ENCODE data around the gene PCDHGB4.
"Not testable (repeated sequence)": the region's sequence is repeated elsewhere in the genome, so short reads cannot be mapped to it uniquely, and the experiment has no call there.

Gene PCDHGB4

DNA sequence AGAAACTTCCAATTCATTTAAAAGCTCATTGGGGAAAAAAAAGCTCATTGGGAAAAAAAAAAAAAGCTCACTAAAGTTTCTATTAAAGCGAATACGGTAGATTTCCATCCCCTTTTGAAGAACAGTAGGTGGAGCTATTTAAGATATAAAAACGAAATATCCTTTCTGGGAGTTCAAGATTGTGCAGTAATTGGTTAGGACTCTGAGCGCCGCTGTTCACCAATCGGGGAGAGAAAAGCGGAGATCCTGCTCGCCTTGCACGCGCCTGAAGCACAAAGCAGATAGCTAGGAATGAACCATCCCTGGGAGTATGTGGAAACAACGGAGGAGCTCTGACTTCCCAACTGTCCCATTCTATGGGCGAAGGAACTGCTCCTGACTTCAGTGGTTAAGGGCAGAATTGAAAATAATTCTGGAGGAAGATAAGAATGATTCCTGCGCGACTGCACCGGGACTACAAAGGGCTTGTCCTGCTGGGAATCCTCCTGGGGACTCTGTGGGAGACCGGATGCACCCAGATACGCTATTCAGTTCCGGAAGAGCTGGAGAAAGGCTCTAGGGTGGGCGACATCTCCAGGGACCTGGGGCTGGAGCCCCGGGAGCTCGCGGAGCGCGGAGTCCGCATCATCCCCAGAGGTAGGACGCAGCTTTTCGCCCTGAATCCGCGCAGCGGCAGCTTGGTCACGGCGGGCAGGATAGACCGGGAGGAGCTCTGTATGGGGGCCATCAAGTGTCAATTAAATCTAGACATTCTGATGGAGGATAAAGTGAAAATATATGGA, 43.0 kb downstream of the PCDHGB4 start, which contains the start of gene PCDHGA12:
Gene PCDHGA12, plus strand, starts transcription at position 176 of the 782 bp plus-strand sequence. Its CDS starts 253 bp downstream, at position 429.
- DNase-seq (ENCODE audit: low read depth in 2 of 2): no peak

DNA sequence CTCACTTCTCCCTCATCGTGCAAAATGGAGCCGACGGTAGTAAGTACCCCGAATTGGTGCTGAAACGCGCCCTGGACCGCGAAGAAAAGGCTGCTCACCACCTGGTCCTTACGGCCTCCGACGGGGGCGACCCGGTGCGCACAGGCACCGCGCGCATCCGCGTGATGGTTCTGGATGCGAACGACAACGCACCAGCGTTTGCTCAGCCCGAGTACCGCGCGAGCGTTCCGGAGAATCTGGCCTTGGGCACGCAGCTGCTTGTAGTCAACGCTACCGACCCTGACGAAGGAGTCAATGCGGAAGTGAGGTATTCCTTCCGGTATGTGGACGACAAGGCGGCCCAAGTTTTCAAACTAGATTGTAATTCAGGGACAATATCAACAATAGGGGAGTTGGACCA, 43.8 kb downstream of the PCDHGB4 start:
- DNase-seq (ENCODE audit: low read depth in 2 of 2): no peak

DNA sequence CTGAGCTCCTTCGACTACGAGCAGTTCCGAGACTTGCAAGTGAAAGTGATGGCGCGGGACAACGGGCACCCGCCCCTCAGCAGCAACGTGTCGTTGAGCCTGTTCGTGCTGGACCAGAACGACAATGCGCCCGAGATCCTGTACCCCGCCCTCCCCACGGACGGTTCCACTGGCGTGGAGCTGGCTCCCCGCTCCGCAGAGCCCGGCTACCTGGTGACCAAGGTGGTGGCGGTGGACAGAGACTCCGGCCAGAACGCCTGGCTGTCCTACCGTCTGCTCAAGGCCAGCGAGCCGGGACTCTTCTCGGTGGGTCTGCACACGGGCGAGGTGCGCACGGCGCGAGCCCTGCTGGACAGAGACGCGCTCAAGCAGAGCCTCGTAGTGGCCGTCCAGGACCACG, 44.8 kb downstream of the PCDHGB4 start:
- not testable (repeated sequence) for DNase-seq (ENCODE audit: low read depth in 2 of 2)

- DNase-seq (ENCODE audit: low read depth in 2 of 2): not testable (repeated sequence)
Measured at GRCh38 chr5:141432726-141433125, 45.2 kb downstream of the PCDHGB4 start.

GRCh38 chr5:141434006-141434405, 46.5 kb downstream of the PCDHGB4 start:
- no peak for DNase-seq (ENCODE audit: low read depth in 2 of 2)

DNA sequence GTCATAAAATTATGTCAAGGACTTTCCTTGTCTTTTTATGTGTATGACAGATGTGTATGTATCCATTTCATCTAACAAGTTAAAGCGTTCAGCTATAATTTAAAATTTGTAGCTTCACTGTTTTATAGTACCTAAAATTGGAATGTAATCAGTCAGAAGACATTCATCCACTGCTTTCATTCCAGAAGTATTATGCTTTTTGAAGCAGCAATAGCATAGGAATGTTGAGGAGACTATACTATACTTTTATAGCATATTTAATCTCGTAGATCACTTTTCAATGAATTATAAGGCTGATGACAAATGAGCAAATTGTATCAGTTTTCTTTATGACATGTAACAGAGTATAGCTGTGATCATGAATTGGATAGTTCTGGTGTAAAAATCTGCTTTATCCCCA, 49.7 kb downstream of the PCDHGB4 start:
- DNase-seq (ENCODE audit: low read depth in 2 of 2): no peak

GRCh38 chr5:141439411-141440141, 52.1 kb downstream of the PCDHGB4 start:
- DNase-seq (ENCODE audit: low read depth in 2 of 2): no peak
